Fibroblast of pulmonary artery (primary cell): Measurements from ENCODE around the gene MLN.
A peak's percentile ranks its signal among the peaks of the same experiment; 100 is the strongest.

Experiments
- DNase-seq: peaks from one replicate; pipeline ENCODE4 v3.0.0-alpha.2; 2010; ENCODE audit warnings: low read depth
- H3K4me3 ChIP-seq: replicated peaks from 2 replicates; pipeline ENCODE4 v1.5.1; 2011; ENCODE audit warnings: low read depth, mild to moderate bottlenecking, control low read depth, low read length, moderate library complexity
- TF ChIP-seq, protein P1 (sequence below): IDR thresholded peaks from 2 replicates; pipeline ENCODE4 v1.5.1; 2011; ENCODE audit warnings: mild to moderate bottlenecking, control low read depth, low read length, inconsistent platforms; ENCODE audit errors: missing control alignments

The MLN gene

DNA sequence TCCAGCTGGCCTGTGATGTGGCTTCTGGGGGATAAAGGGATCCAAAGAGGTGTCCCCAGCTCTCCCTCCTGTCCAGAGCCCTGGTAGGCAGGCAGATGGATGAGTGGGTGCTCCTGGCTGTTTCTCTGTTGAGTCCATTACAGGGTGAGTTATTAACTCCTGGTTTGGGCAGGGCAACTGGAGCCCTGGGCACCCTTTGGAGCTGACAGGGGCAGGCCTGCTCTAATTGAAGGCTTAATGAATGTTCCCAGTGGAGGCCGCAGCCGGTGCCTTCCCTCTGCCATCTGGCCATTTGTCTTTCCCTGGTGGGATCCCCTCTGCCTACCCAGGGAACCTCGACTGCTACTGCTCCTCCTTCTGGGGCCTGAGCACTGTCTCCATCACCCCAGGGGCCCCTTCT is 44.7 kb upstream of the MLN start:
- TF ChIP-seq, protein P1, sequence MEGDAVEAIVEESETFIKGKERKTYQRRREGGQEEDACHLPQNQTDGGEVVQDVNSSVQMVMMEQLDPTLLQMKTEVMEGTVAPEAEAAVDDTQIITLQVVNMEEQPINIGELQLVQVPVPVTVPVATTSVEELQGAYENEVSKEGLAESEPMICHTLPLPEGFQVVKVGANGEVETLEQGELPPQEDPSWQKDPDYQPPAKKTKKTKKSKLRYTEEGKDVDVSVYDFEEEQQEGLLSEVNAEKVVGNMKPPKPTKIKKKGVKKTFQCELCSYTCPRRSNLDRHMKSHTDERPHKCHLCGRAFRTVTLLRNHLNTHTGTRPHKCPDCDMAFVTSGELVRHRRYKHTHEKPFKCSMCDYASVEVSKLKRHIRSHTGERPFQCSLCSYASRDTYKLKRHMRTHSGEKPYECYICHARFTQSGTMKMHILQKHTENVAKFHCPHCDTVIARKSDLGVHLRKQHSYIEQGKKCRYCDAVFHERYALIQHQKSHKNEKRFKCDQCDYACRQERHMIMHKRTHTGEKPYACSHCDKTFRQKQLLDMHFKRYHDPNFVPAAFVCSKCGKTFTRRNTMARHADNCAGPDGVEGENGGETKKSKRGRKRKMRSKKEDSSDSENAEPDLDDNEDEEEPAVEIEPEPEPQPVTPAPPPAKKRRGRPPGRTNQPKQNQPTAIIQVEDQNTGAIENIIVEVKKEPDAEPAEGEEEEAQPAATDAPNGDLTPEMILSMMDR = no peak
- H3K4me3 ChIP-seq = no peak overlapping the region
- DNase-seq = no peak

DNA sequence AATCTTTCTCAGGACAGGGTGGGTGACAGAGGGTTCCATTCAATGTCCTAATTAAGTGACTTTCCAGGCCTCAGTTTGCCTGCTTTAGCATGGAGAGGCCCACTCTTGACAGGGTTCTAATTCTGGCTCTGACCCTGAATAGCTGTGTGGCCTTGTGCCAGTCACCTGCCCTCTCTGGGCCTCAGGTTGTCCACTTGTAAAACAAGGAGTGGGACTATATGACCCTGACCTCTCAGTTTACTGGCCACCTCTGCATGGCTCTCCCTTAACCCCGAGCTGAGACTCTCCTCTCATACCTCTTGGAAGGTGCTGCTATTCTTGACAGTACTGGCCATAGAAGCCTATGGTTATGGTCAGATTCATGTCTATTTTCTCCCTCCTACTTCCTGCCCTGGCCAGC is 44.1 kb upstream of the MLN start:
- no peak overlapping the region for H3K4me3 ChIP-seq
- no peak for DNase-seq
- TF ChIP-seq, protein P1 = no peak

DNA sequence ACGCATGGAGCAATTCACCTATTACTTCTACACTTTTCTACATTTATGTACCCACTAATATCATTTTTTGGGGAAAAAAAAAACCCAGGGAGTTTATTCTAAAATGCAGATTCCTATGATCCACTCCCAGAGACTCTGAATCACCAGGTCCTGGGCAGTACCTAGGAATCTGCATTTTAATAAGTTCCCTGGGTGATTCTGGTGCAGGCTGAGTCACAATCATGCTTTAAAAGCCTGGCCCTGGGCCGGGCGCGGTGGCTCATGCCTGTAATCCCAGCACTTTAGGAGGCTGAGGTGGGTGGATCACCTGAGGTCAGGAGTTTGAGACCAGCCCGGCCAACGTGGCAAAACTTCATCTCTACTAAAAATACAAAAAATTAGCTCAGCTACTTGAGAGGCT is 43.3 kb upstream of the MLN start:
- no peak for DNase-seq
- no peak overlapping the region for H3K4me3 ChIP-seq
- TF ChIP-seq, protein P1 = no peak

DNA sequence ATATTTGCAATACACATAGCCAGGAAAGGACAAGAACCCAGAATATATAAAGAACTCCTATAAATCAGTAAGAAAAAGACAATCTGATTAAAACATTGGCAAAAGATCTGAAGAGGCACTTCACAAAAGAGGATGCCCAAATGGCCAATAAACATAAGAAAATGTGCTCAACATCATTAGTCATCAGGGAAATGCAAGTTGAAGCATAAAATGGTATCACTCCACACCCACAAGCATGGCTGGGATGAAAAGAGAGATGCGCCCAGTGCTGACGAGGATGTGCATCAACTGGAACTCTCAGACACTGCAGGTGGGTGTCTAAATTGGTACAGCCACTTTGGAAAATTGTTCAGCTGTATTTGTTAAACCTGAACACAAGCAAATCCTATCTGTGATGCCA is 42.4 kb upstream of the MLN start:
- DNase-seq = no peak
- TF ChIP-seq, protein P1 = no peak
- no peak overlapping the region for H3K4me3 ChIP-seq

DNA sequence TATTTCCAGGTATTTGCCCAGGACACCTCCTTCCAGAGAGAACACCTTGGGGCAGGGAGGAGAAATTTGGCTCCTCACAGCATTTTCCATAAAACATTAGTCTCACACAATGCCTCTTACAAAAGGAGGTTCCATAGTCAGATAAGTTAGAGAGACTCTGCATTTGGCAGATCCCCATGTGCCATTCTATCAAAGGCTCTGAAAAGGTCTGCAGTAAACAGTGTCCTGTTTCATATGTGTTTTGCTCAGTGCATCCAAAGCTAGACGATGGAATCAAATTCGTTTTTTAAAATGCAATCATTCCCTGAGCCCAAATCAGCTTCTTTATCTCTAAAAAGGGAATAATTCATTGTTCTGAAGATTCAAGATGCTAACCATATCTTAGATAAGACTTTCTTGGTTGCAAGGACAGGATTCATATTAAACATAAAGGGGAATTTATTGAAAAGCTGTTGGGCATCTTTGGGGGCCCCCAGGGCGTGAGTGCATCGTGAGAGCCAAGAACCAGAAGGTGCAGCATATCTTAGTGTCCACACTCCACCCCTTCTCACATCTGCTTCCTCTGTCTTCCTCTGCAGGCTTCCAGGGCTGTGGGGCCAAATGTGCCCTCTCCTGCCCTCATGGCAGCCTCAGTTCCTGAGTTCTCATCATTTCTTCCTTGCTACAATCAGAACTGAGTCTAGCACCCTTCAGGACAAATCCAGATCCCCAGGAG is 41.4 kb upstream of the MLN start:
- no peak for DNase-seq
- TF ChIP-seq, protein P1 = no peak
- no peak overlapping the region for H3K4me3 ChIP-seq

DNA sequence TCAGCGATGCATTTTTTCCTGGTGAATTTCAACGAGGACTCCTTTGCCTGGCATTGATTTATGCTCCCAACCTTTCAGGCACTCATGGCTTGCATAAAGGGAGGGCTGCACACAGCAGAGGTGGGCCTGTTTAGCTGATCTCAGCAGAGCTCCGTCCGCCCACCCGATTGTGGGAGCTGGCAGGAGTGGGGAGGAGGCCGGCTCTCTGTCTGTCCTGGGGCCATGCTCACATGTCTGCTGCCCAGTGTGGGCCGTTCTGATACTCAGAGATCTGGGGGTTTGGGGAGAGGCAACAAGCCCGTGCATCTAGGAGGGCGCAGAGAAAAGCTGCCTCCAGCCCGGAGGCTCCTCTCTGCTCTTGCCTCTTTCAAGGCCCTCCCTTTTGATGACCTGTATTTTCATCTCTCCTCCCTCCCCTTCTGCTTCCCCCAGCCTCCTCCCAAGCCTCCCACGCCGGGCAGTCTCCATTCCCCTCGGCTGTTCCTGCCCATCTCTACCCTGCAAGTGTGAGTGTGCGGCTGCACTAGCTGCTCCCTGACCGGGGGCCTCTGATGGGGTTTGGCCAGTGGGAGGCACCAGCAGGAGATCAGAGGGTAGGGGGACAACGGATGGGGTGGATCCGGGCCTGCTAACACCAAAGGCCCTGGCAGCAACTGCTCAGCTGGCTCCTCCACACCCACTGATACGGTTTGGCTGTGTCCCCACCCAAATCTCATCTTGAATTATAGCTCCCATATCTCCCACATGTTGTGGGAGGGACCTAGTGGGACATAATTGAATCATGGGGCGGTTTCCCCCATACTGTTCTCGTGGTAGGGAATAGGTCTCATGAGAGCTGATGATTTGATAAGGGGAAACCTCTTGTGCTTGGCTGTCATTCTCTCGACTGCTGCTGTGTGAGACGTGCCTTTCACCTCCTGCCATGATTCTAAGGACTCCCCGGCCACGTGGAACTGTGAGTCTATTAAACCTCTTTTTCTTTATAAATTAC is 39.6 kb upstream of the MLN start:
- peak; percentile 24 for DNase-seq
- H3K4me3 ChIP-seq = no peak overlapping the region
- TF ChIP-seq, protein P1 = no peak
